HUES48 (cell line): ENCODE data around the gene DEDD2.

Source experiments
- H3K27ac ChIP-seq: one replicate; pipeline ENCODE4 v1.7.0; 2013; ENCODE audit warnings: low read depth, low read length, inconsistent platforms
- H3K27me3 ChIP-seq: 2 replicates; pipeline ENCODE4 v1.6.1; 2013; ENCODE audit warnings: mild to moderate bottlenecking, low read length; ENCODE audit not compliant: control insufficient read depth, insufficient read depth
- H3K36me3 ChIP-seq: 2 replicates; pipeline ENCODE4 v1.6.1; 2013; ENCODE audit warnings: low read length; ENCODE audit not compliant: control insufficient read depth, insufficient read depth
- H3K4me1 ChIP-seq: 2 replicates; pipeline ENCODE4 v1.6.1; 2013; ENCODE audit warnings: mild to moderate bottlenecking, low read length; ENCODE audit not compliant: control insufficient read depth, insufficient read depth
- H3K4me3 ChIP-seq: 2 replicates; pipeline ENCODE4 v1.5.1; 2013; ENCODE audit warnings: mild to moderate bottlenecking, low read depth, low read length
- H3K9ac ChIP-seq: 2 replicates; pipeline ENCODE4 v1.6.1; 2013; ENCODE audit warnings: mild to moderate bottlenecking, low read depth, low read length, moderate library complexity
- H3K9me3 ChIP-seq: 2 replicates; pipeline ENCODE4 v1.6.1; 2013; ENCODE audit warnings: low read length; ENCODE audit not compliant: control insufficient read depth, insufficient read depth

Gene DEDD2

DNA sequence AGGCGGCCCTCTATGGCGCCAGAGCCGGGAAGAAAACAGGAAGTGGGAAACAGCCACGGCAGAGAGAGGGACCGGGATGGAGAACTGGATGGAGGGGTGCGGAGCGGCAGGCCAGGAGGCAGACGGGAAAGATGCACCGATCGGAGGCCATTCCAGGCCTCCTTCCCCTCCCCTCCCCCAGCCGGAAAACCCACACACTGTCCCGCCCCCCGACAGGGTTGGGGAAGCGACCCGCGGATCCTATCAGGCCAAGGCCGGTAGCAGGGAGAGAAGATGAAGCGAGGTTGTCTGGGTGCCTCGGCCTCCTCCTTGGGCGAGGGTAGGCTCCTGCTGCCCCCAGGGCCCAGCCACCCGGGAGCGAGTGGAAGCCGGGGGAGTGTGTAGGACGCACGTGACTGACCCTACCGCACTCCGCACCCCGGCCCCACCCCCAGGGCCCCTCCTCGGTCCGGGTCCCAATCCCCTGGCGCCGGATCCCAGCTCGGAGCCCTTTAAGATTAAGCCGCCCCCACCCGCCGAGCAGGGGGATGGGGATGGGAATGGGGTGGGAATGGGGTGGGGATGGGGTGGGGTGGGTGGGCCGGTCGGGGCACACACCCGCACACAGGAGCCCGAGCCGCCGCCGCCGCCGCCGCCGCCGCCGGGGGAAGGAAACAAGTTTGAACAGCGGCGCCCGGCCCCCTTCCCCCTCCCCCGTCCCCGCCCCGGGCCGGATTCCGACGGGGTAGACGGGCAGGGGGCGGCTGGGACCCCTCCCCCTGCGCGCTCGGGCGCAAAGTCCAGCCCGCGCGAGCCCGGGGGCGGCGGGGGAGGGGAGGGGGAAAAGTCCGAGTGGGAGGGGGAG is 36.0 kb upstream of the DEDD2 start:
- peaks cover 8% of the 10 kb centered on the region for H3K27me3 ChIP-seq
- H3K4me1 ChIP-seq, result peaks cover 20% of the 10 kb centered on the region
- no peaks in the 10 kb centered on the region for H3K9me3 ChIP-seq
- peak overlapping the region; percentile 77 for H3K9ac ChIP-seq
- H3K27ac ChIP-seq, result peak overlapping the region; percentile 92
- H3K4me3 ChIP-seq, result peak overlapping the region; percentile 89
- peaks cover 16% of the 10 kb centered on the region for H3K36me3 ChIP-seq

DNA sequence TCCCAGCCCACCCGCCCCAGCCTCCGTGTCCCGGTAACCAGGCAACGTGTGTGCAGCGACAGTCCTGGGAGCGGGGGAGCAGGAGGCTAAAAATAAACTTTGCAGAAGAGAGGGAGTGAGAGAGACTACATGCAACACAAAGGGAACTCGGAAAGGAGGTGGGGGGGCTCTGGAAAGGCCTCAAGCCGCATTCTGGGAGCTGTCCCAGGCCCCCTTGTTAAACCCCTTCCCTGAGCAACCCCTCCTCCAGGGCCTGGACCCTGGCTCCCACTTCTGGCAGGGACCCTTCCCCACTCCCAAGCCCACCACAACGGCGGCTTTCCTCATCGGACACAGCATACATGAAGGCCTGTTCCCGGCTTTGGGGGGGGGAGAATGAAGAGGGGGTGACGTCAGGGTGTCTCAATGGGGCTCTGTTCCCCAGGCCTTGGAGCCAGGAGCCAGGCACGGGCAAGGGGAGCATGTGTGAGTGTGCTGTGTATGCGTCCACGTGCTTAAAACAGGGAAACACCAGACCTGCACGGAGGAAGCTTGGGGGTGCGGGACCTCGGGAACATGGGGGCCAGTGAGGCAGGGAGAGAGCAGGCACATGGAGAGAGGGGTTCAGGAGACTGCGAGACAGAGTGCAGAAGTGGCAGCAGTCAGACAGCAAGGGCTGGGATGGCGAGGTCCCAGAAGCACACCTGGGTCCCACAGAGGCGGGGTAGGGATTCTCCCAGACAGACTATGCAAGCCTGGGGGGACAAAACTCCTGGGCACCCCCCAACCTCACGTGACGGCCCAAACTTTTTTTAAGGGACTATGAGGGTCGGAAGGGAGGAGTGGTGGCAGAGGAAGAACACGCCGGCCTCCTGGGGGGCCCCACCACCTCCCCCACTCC is 35.1 kb upstream of the DEDD2 start:
- Histone ChIP-seq H3K4me3 (peak overlapping the region; percentile 89), H3K9me3 (no peaks in the 10 kb centered on the region), H3K9ac (peak overlapping the region; percentile 77), H3K36me3 (peaks cover 17% of the 10 kb centered on the region), H3K27me3 (peaks cover 8% of the 10 kb centered on the region), H3K4me1 (peaks cover 20% of the 10 kb centered on the region), H3K27ac (peak overlapping the region; percentile 92)

DNA sequence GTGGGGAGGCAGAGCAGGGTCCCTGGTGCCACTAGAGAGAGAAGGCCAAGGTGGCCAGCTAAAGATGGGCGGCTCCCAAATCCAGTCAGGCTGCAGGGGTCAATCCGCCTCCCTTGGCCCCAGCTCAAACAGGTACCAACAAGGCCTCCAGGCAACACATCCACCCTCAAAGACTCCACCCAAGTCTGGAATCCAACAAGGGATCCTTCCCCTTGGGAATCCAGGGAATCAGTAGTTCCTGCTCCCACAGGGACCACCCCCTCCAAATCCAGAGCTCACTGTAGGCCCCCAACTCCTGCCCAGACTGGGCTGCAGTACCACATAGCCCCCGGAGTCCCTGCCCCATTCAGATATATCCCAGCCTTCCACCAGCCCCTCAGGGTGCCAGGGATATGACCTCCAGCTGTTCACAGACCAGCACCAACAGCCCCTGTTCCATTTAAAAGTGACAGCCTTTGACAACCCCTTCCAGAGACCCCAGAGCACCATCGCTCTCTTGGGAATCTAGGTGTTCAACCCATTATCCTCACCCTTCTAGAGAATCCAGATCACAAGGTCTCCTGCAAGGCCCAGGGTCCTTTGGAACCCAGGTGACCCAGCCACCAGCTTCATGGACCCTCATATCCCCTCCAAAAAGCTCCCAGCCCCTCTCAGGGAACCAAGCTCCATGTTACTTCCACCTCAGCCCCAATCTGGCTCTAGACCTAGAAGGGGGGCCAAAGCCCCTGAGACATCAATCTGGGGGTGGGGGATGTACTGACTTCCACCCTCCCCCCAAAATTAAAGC is 34.3 kb upstream of the DEDD2 start:
- H3K36me3 ChIP-seq, result peaks cover 17% of the 10 kb centered on the region
- no peak overlapping the region for H3K9ac ChIP-seq
- H3K4me3 ChIP-seq, result no peak overlapping the region
- no peaks in the 10 kb centered on the region for H3K9me3 ChIP-seq
- peaks cover 6% of the 10 kb centered on the region for H3K27me3 ChIP-seq
- peaks cover 20% of the 10 kb centered on the region for H3K4me1 ChIP-seq
- no peak overlapping the region for H3K27ac ChIP-seq

DNA sequence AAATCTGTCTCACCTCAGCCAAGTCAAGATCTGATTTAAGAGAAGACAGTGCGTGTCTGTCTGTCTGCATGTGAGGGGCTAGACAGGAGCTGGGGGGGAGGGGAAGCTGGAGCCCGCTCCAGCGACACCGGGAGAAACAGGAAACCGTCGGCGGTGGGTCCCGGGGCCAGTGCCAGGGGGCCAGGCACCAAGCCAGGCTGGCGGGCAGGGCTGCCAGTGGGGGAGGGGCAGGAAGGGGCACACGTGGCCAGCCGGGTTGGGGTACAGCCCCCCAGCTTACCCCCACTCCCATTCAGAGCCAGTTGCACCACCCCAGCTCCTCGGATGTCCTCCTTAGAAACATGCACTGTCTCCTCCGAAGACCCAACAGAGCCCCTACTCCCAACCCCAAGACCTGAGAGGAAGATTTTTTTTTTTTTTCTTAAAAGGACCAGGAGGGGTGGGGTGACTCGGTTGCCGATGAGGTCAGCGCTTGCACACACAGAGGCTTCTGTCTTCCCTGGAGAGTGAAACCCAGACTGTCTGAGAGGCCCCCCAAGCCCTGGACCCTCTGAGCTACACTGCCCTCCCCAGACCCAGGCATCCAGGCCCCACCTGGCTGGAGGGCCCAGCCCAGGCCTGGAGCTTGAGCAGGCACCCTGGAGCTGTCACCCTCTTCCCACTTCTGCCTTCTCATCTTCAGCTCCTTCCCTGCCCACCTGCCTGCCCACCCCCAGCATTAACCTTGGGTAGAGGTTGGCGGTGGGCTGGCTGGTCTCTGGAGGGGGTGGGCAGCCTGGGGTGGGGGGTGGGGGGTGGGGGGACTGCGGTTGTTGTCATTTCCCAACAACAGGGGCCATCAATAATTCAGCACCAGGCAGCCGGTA is 33.4 kb upstream of the DEDD2 start:
- H3K4me3 ChIP-seq, result no peak overlapping the region
- H3K9ac ChIP-seq, result no peak overlapping the region
- peaks cover 18% of the 10 kb centered on the region for H3K4me1 ChIP-seq
- no peaks in the 10 kb centered on the region for H3K9me3 ChIP-seq
- no peaks in the 10 kb centered on the region for H3K27me3 ChIP-seq
- no peak overlapping the region for H3K27ac ChIP-seq
- peaks cover 17% of the 10 kb centered on the region for H3K36me3 ChIP-seq

DNA sequence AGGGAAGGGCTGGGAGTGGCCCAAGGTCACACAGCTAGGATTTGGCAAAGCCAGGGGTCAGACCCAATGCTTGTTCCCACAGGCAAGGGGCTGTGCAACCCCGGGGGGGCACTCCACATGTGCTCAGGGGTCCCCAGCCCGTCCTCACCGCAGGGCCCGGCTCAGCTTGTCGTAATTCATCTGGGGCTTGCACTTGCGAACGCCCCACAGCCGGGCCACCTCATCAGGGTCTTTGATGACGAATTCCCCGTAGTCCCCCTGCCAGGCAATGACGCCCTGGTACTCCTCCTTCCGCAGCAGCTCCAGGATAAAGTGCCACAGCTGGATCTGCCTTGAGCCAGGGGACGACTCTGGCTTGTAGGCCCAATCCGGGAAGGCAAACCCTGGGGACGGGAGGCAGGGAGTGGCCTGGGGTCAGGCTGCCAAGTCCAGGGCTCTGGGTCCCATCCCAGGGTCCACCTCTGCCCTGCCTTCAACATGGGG is 32.7 kb upstream of the DEDD2 start:
- H3K4me1 ChIP-seq, result peaks cover 18% of the 10 kb centered on the region
- no peaks in the 10 kb centered on the region for H3K9me3 ChIP-seq
- H3K27me3 ChIP-seq, result no peaks in the 10 kb centered on the region
- H3K27ac ChIP-seq, result no peak overlapping the region
- peaks cover 17% of the 10 kb centered on the region for H3K36me3 ChIP-seq
- H3K9ac ChIP-seq, result no peak overlapping the region
- H3K4me3 ChIP-seq, result no peak overlapping the region

DNA sequence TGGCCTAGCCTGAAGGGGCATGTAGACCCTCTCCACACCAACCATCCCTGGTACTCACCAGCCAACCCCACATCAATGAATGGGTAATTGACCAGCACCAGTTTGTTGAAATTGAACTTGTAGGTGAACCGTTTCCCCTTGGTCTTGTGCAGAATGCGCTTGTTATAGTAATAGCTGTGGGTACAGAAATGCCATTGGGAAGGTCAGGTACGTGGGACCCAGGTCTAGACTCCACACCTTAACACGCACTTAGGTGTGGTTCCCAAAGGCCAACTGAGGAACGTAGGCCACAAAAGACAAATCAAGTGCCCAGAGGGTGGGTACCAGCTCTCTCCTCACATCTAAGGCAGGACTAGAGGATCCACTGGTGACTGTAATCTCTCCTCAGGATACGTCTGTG is 32.3 kb upstream of the DEDD2 start:
- Histone ChIP-seq H3K9me3 (no peaks in the 10 kb centered on the region), H3K4me3 (no peak overlapping the region), H3K4me1 (peaks cover 18% of the 10 kb centered on the region), H3K9ac (no peak overlapping the region), H3K27ac (no peak overlapping the region), H3K27me3 (no peaks in the 10 kb centered on the region), H3K36me3 (peaks cover 17% of the 10 kb centered on the region)

DNA sequence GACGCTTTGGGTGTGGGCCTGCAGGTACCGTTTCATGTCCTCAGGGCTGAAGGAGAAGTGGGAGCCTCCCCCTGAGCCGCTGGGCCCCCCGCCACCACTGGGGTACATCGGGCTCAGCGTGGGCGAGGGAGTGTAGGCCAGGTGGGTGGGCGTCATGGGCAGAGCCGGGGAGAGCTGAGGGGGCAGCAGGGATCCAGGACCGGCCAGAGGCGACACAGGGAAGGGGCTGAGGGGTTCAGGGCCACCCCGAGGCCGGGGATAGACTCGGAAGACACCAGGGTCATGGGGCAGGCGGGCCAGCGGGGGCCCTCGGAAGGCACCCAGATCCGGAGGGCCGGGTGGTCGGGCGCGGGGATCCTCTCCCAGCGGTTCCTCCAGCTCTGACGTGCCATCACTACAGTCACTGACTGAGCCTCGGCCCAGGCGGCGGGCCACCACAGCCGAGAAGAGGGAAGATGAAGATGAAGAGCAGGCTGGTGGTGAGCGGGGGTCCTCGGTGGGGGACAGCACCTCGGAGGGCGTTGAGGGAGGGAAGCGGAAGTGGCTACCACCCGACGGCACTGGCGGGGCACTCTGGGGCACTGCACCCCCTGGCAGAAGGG is 31.8 kb upstream of the DEDD2 start:
- peaks cover 19% of the 10 kb centered on the region for H3K4me1 ChIP-seq

DNA sequence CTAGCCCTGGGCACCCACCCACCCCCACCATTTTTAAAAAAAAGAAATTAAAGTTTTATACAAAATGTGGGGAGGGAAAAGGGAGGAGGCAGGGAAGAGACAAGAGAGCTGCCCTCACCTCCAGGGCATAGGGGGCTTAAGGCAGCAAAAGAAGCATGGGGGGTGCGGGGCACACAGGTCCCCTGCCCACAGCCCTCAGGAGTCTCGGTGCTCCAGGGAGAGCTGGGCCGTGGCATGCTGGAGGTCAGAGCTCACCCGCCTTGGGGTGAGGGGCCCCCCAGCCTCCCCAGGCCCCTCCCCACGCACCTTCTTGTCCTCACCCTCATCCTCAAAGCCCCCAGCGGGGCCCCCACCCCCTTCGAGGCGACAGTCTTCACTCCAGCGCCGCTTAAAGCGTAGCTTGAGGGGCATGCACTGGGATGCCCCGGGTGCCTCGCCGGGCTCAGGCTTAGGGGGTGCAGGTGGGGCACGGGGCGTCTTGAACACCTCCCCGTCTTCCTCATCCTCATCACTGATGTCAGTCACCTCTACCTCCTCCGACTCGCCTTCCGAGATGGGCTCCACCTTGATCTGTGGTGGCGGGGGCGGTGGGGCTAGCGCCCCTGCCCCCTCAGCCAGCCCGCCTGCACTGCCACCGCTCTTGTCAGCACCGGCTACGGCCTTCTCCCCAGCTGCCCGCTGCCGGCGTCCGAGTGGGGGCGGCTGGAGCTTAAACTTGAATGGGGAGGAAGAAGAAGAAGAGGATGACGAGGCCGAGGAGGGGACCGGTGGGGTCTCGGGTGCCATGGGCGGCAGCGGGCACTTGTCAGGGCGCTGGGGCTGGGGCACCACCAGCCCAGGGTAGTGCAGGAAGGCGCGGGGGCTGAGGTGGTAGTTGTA is 31.0 kb upstream of the DEDD2 start:
- Histone ChIP-seq H3K36me3 (peaks cover 17% of the 10 kb centered on the region), H3K27me3 (no peaks in the 10 kb centered on the region), H3K9me3 (no peaks in the 10 kb centered on the region), H3K4me3 (no peak overlapping the region), H3K4me1 (peaks cover 23% of the 10 kb centered on the region), H3K27ac (no peak overlapping the region), H3K9ac (no peak overlapping the region)

More for the DNA sequence above, 31.8 kb upstream of the DEDD2 start:
- H3K27ac ChIP-seq, result no peak overlapping the region
- H3K4me3 ChIP-seq, result no peak overlapping the region
- no peak overlapping the region for H3K9ac ChIP-seq
- no peaks in the 10 kb centered on the region for H3K9me3 ChIP-seq
- no peaks in the 10 kb centered on the region for H3K27me3 ChIP-seq
- peaks cover 17% of the 10 kb centered on the region for H3K36me3 ChIP-seq

DNA sequence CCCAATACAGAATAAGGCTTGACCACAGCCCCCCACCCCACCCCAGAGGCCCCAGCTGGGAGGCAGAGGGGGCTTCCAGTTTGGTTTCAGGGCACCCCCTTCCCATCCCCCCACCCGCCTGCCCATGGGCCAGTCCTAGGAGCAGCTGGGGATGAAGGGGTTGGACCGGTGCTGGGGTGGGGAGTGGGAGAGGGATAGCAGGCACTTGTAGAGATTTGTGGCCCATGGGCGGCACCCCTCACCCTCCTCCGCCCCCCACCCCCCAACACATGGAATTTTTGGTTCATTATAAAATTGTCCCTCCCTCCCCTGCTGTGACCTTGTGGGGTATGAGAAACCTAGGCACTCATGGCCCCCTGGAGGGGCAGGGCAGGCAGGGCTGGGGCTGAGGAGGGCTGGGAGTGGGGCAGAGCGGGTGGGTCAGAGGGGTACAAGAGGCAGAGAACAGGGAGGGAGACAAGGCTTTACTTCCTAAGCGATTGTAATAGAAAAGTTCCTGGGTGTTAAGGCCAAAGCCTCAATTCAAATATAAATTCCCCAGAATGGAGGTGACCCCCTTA is 30.2 kb upstream of the DEDD2 start:
- peaks cover 17% of the 10 kb centered on the region for H3K36me3 ChIP-seq
- peaks cover 19% of the 10 kb centered on the region for H3K4me1 ChIP-seq
- no peaks in the 10 kb centered on the region for H3K27me3 ChIP-seq
- H3K9ac ChIP-seq, result no peak overlapping the region
- H3K4me3 ChIP-seq, result no peak overlapping the region
- no peaks in the 10 kb centered on the region for H3K9me3 ChIP-seq
- H3K27ac ChIP-seq, result no peak overlapping the region
